HepG2 (cell line): Measurements from ENCODE around the gene MGAT2. TPM values are rescaled to one million over a fixed set of nuclear protein-coding genes. Genes with fewer than 3 reads are reported as not detected.

Experiments used
- ARNT ChIP-seq: fragments of 450-650 bp; IDR thresholded peaks from 2 replicates; pipeline ENCODE4 v1.6.1; 2017
- CEBPG ChIP-seq: IDR thresholded peaks from 2 replicates; pipeline ENCODE4 v1.6.1; 2016
- HNRNPK ChIP-seq: fragments of 200-400 bp; formaldehyde crosslinking; IDR thresholded peaks from 2 replicates; pipeline ENCODE4 v1.6.1; 2018; ENCODE audit warnings: low read length, low read depth, moderate library complexity, mild to moderate bottlenecking; ENCODE audit not compliant: poor library complexity, severe bottlenecking
- IKZF1 ChIP-seq: fragments of 450-650 bp; IDR thresholded peaks from 2 replicates; pipeline ENCODE4 v1.7.1; 2016
- JUND ChIP-seq: sonication (generic); formaldehyde crosslinking; IDR thresholded peaks from 2 replicates; pipeline ENCODE4 v1.8.0; 2022; ENCODE audit warnings: mild to moderate bottlenecking, missing genetic modification reagents
- NR2F2 ChIP-seq: IDR thresholded peaks from 2 replicates; pipeline ENCODE4 v1.6.1; 2012; ENCODE audit warnings: low read depth, inconsistent platforms, borderline replicate concordance
- SATB2 ChIP-seq: sonication (generic); formaldehyde crosslinking; IDR thresholded peaks from 2 replicates; pipeline ENCODE4 v1.5.0; 2020; ENCODE audit warnings: missing genetic modification reagents
- SP1 ChIP-seq, 2 experiments: fragments of 450-650 bp in 1 of 2; sonication (generic) in 1 of 2; formaldehyde crosslinking in 1 of 2; IDR thresholded peaks; 2 replicates each; pipeline versions ENCODE4 v1.4.0 to v1.6.1; 2016 to 2020; ENCODE audit warnings: missing genetic modification reagents in 1 of 2
- ZFY ChIP-seq: sonication (generic); formaldehyde crosslinking; IDR thresholded peaks from 2 replicates; pipeline ENCODE4 v1.4.0; 2020; ENCODE audit warnings: missing genetic modification reagents
- ZNF225 ChIP-seq: sonication (generic); formaldehyde crosslinking; IDR thresholded peaks from 2 replicates; pipeline ENCODE4 v1.4.0; 2020; ENCODE audit warnings: mild to moderate bottlenecking, missing genetic modification reagents
- ZNF33B ChIP-seq: sonication (generic); formaldehyde crosslinking; IDR thresholded peaks from 2 replicates; pipeline ENCODE4 v1.5.1; 2020; ENCODE audit warnings: mild to moderate bottlenecking, missing genetic modification reagents
- ZNF451 ChIP-seq: sonication (generic); formaldehyde crosslinking; IDR thresholded peaks from 2 replicates; pipeline ENCODE4 v1.5.0; 2020; ENCODE audit warnings: mild to moderate bottlenecking, missing genetic modification reagents
- ZNF589 ChIP-seq: sonication (generic); formaldehyde crosslinking; conservative IDR thresholded peaks from 2 replicates; pipeline ENCODE4 v1.8.0; 2022; ENCODE audit warnings: mild to moderate bottlenecking, moderate library complexity, missing genetic modification reagents
- ZNF713 ChIP-seq: sonication (generic); formaldehyde crosslinking; IDR thresholded peaks from 2 replicates; pipeline ENCODE4 v1.4.0; 2020; ENCODE audit warnings: mild to moderate bottlenecking, missing genetic modification reagents
- ZNF839 ChIP-seq: sonication (generic); formaldehyde crosslinking; IDR thresholded peaks from 2 replicates; pipeline ENCODE4 v1.4.0; 2020; ENCODE audit warnings: missing genetic modification reagents, mild to moderate bottlenecking, borderline replicate concordance
- polyA plus RNA-seq, 8 experiments: library from polyadenylated mRNA; depleted of rRNA in 3 of 8; stranded (reverse) in 7 of 8; unstranded in 1 of 8; fragments of >200 nt; fragmentation: Illumina TruSeq in 4 of 8; extraction: Trizol in 4 of 8; gene quantifications; 2 replicates each; pipeline versions ENCODE4 v1.2.1 to v1.2.3, GENCODE V29; 2011 to 2016; ENCODE audit warnings: low read depth in 4 of 8, missing spikeins in 1 of 8, mixed read lengths in 1 of 8; ENCODE audit not compliant: insufficient read depth in 1 of 8
- total RNA-seq, 5 experiments: library from RNA; depleted of rRNA; stranded (reverse); fragments of >200 nt; fragmentation: Illumina TruSeq; extraction: Trizol; gene quantifications; 2 replicates each; pipeline ENCODE4 v1.2.3, GENCODE V29; 2016; ENCODE audit warnings: low read depth in 1 of 5
- TF ChIP-seq, protein P1 (sequence below): sonication (generic); formaldehyde crosslinking; IDR thresholded peaks from 2 replicates; pipeline ENCODE4 v1.4.0; 2020; ENCODE audit warnings: mild to moderate bottlenecking, missing genetic modification reagents
- TF ChIP-seq, protein P2 (sequence below): sonication (generic); formaldehyde crosslinking; IDR thresholded peaks from 2 replicates; pipeline ENCODE4 v1.4.0; 2020; ENCODE audit warnings: missing genetic modification reagents, mild to moderate bottlenecking, borderline replicate concordance
- TF ChIP-seq, protein P3 (sequence below): sonication (generic); formaldehyde crosslinking; IDR thresholded peaks from 2 replicates; pipeline ENCODE4 v1.5.1; 2020; ENCODE audit warnings: missing genetic modification reagents, mild to moderate bottlenecking, borderline replicate concordance
- TF ChIP-seq, protein P4 (sequence below): sonication (generic); formaldehyde crosslinking; IDR thresholded peaks from 2 replicates; pipeline ENCODE4 v1.8.1; 2022; ENCODE audit warnings: mild to moderate bottlenecking, missing genetic modification reagents
- TF ChIP-seq, protein P5 (sequence below): sonication (generic); IDR thresholded peaks from 2 replicates; pipeline ENCODE4 v1.6.1; 2016; ENCODE audit warnings: low read depth, borderline replicate concordance
- TF ChIP-seq, protein P6 (sequence below): sonication (generic); formaldehyde crosslinking; IDR thresholded peaks from 2 replicates; pipeline ENCODE4 v1.8.0; 2022; ENCODE audit warnings: mild to moderate bottlenecking, missing genetic modification reagents, moderate library complexity
- TF ChIP-seq, protein P7 (sequence below): sonication (generic); formaldehyde crosslinking; IDR thresholded peaks from 2 replicates; pipeline ENCODE4 v1.8.1; 2023; ENCODE audit warnings: missing genetic modification reagents, mild to moderate bottlenecking, borderline replicate concordance

The MGAT2 gene
- total and polyA plus RNA-seq, 2 of the 13 experiments (the other 11 are each of a cell fraction or from before 2014, with no cell fraction given) = 12.9 to 51.9 TPM

DNA sequence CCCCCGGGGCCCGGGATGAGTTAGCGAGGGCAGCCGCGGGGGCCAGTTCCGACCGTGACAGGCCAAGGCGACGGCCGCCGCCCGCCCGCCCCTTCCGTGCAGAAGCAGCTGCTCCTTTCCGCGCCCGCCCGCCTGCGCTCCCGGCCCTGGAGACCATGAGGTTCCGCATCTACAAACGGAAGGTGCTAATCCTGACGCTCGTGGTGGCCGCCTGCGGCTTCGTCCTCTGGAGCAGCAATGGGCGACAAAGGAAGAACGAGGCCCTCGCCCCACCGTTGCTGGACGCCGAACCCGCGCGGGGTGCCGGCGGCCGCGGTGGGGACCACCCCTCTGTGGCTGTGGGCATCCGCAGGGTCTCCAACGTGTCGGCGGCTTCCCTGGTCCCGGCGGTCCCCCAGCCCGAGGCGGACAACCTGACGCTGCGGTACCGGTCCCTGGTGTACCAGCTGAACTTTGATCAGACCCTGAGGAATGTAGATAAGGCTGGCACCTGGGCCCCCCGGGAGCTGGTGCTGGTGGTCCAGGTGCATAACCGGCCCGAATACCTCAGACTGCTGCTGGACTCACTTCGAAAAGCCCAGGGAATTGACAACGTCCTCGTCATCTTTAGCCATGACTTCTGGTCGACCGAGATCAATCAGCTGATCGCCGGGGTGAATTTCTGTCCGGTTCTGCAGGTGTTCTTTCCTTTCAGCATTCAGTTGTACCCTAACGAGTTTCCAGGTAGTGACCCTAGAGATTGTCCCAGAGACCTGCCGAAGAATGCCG is 699 bp downstream of the MGAT2 start (continued):
- TF ChIP-seq SP1 (IDR thresholded peaks at IDR 0.05) (no peak), SP1 (CRISPR knock-in tag; IDR thresholded peaks at IDR 0.05) (no peak), ZNF839 (no peak), ZNF713 (CRISPR knock-in tag) (no peak), JUND (CRISPR knock-in tag) (no peak), ARNT (no peak), ZNF225 (CRISPR knock-in tag) (no peak), CEBPG (CRISPR knock-in tag) (no peak), NR2F2 (no peak), ZFY (CRISPR knock-in tag) (no peak), SATB2 (CRISPR knock-in tag) (0 out of 2 replicates have a peak, but pooled peaks have one; percentile 6), HNRNPK (peak; percentile 15), IKZF1 (no peak), ZNF451 (CRISPR knock-in tag) (no peak; the same call in 1 of the 2 replicates), ZNF33B (peak; percentile 62; the same call in 1 of the 2 replicates), ZNF589 (no peak)
- TF ChIP-seq, protein P1, sequence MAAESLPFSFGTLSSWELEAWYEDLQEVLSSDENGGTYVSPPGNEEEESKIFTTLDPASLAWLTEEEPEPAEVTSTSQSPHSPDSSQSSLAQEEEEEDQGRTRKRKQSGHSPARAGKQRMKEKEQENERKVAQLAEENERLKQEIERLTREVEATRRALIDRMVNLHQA (CRISPR knock-in tag) = no peak
- TF ChIP-seq, protein P2, sequence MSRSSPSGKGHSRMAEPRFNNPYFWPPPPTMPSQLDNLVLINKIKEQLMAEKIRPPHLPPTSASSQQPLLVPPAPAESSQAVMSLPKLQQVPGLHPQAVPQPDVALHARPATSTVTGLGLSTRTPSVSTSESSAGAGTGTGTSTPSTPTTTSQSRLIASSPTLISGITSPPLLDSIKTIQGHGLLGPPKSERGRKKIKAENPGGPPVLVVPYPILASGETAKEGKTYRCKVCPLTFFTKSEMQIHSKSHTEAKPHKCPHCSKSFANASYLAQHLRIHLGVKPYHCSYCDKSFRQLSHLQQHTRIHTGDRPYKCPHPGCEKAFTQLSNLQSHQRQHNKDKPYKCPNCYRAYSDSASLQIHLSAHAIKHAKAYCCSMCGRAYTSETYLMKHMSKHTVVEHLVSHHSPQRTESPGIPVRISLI = no peak
- TF ChIP-seq, protein P3, sequence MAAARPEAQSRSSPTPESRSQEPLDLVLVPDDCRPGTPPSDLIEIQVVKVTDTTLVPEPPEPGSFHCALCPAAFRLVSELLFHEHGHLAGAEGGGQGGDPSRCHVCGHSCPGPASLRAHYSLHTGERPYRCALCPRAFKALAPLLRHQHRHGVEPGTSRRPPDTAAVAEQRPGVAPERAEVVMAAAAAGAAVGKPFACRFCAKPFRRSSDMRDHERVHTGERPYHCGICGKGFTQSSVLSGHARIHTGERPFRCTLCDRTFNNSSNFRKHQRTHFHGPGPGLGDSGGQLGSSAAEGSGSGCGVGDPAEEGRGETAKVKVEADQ = peak; percentile 75; the same call in 1 of the 2 replicates
- TF ChIP-seq, protein P4, sequence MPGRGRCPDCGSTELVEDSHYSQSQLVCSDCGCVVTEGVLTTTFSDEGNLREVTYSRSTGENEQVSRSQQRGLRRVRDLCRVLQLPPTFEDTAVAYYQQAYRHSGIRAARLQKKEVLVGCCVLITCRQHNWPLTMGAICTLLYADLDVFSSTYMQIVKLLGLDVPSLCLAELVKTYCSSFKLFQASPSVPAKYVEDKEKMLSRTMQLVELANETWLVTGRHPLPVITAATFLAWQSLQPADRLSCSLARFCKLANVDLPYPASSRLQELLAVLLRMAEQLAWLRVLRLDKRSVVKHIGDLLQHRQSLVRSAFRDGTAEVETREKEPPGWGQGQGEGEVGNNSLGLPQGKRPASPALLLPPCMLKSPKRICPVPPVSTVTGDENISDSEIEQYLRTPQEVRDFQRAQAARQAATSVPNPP (CRISPR knock-in tag) = peak; percentile 20; the same call in 1 of the 2 replicates
- TF ChIP-seq, protein P5, sequence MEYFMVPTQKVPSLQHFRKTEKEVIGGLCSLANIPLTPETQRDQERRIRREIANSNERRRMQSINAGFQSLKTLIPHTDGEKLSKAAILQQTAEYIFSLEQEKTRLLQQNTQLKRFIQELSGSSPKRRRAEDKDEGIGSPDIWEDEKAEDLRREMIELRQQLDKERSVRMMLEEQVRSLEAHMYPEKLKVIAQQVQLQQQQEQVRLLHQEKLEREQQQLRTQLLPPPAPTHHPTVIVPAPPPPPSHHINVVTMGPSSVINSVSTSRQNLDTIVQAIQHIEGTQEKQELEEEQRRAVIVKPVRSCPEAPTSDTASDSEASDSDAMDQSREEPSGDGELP = peak; percentile 81
- TF ChIP-seq, protein P6, sequence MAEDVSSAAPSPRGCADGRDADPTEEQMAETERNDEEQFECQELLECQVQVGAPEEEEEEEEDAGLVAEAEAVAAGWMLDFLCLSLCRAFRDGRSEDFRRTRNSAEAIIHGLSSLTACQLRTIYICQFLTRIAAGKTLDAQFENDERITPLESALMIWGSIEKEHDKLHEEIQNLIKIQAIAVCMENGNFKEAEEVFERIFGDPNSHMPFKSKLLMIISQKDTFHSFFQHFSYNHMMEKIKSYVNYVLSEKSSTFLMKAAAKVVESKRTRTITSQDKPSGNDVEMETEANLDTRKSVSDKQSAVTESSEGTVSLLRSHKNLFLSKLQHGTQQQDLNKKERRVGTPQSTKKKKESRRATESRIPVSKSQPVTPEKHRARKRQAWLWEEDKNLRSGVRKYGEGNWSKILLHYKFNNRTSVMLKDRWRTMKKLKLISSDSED (CRISPR knock-in tag) = peak; percentile 73; the same call in 1 of the 2 replicates
- TF ChIP-seq, protein P7, sequence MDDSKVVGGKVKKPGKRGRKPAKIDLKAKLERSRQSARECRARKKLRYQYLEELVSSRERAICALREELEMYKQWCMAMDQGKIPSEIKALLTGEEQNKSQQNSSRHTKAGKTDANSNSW = 0 out of 2 replicates have a peak, but pooled peaks have one; percentile 69
